ENCODE results near the gene LPAR2.

Gene LPAR2

DNA sequence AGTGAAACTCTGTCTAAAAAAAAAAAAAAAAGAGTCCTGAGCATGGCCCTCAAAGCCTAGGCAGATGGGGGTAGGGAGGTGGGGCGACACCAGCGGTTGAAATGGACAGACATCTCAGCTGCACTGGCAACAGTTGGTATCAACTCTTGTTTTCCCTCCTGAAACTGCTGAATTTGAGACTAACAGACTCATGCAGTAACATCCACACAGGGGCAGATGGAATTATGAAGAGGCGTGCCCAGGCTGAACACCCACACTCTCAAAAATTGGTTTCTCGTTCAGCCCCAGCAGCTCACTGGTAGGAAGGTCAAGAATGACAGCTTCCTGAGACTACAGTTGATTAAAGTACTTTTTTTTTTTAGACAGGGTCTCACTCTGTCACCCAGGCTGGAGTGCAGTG is 33.6 kb downstream of the LPAR2 start:
- no peak for DNase-seq

DNA sequence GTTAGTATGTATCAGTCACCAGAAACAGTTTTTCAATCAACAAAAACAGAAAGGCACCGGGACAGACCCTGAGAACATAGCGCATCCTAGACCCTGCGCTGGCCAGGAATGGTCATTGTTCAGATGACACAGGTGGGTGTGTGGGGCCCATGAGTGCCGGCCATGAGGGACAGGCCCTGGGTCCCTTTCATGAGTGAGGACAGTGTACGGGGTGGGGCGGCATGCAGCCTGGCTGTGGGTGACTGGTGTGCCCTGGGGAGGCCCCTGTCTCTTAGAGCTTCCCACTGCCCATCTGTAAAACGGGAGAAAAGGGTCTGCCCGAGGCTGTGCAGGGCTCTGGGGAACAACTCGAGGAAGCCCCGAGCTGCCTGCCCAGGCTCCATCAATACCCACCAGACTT is 35.3 kb downstream of the LPAR2 start:
- DNase-seq: no peak

DNA sequence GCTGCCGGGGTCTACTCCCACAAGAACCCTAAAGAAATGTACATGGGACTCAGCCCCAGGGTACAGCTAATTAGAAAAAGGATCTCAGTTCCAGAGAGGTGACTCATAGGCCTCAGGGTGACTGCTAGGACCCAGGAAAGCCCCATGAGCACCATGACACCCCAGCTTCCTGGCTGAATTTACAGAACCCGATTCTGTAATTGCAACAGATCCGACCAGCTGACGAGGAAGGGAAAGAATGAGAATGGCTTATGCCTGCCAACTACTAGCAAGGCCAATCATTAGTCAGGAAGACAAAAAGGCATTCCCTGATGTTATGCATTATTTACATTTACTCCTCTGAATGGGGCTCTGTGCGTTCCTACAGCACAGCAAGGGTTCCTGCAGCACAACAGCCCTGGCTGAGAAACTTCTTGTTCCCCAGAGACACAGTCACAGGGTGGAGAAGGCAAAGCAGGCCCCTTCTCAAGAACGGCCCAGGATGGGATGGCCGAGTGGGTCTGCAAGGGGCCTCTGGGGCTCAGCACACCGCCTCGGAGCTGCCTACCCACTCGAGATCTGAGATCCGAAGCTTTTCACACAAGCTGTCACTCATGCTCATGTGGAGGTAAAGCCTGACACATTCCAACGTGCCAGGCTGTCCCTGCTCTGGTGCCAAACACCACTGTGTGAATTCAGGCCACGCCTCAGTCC is 36.7 kb downstream of the LPAR2 start:
- DNase-seq: peak; percentile 99

DNA sequence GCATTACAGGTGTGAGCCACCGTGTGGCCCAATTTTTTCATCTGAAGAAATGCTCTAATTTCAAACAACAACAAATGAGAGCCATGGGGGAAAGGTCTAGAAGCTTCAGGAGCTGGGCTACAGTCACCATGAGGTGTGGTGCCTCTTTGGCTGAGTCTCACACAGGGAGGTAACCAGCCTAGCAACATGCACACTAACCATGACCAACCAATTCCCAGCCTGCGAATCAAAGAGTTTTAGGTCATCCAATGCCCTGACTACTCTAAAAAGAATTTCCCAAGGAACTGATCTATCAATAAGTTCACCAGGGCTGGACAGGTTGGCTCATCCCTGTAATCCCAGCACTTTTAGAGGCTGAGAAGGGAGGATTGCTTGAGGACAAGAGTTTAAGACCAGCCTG is 39.5 kb downstream of the LPAR2 start:
- DNase-seq: peak; percentile 34

DNA sequence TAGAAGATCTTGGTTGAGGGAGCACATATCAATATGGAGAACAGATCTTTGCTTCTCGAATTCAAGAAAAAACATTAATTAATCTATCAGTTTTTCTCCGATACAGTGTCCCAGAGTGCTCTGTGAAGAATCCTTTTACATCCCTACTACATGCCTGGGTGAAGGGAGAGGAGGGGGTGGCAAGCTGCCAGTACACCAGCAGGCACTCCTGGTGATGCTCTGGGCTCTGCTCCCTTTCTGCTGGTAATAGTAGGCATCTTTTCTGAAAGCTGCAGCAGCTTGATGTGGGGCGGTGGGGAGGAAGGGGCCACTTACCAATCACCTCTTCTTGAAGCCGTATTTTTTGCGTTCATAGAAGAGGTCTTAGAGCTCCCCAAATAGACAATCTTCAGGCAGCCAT is 40.2 kb downstream of the LPAR2 start:
- DNase-seq: no peak

DNA sequence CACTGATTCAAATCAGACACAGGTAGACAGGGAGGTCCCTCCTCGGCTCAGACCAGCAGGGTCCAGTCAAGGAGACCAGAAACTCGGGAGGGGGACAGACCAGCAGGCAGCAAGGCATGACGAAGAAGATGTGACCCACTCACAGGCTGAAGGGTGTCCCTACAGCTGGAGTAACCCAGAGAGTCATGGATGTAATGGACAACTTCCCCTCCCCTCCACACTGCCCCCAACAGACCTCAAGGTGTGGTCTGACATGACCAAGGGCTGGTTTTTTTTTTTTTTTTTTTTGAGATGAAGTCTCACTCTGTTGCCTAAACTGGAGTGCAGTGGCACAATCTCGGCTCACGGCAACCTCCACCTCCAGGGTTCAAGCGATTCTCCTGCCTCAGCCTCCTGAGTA is 43.7 kb downstream of the LPAR2 start:
- no peak for DNase-seq

DNA sequence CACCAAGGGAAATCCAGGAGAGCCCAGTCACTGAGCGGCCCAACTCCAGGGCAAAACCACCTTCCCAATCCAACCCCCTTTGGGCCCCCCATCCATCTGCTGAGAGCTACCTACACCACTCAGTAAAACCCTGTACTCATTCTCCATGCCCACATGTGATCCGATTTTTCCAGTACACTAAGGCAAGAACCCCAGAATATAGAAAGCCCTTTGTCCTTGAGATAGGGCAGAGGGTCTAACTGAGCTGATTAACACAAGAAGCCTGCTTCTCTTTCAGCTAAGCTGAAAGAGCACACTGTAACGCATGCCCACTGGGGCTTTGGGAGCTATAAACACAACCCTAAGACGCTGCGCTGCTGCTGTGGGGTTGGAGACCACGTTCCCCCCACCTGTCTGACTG is 45.5 kb downstream of the LPAR2 start:
- DNase-seq: no peak

DNA sequence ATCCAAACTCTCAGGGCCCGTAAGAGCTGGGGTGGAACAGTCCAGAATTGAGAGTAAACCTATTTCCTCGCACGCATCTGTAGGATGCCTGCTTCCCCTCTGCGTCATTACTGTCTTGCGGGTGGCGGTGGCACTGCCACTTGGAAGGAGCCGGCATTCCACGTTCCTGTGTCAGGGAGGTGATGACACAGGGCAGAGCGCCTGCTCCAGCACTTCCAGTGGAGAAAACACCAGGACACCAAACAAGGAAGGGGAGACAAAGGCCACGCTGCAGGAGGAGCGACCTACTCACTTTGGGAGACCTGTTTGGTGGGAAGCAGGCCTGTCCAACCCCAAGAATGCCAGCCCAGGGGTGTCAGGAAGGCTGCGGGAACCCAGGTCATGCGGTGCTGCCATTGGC is 46.6 kb downstream of the LPAR2 start:
- DNase-seq: no peak

DNA sequence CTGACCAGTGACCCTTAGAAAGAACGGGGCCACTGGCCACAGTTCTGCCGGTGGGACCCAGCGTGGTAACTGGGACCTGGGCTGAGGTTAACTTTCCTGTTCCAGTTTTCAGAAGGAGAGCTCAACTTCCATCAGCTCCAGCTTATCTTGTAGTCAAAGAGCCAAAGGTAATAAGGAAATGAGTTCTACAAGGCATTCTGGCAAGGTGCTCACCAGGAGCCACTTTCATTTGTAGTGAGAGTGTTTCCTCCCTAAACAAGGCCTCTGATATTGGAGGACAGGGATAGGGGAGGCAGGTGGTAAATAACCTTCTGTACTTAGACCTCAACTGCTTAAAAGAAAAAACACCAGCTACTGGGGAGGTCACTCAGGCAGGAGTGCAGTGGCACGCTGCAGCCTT is 47.6 kb downstream of the LPAR2 start:
- no peak for DNase-seq

DNA sequence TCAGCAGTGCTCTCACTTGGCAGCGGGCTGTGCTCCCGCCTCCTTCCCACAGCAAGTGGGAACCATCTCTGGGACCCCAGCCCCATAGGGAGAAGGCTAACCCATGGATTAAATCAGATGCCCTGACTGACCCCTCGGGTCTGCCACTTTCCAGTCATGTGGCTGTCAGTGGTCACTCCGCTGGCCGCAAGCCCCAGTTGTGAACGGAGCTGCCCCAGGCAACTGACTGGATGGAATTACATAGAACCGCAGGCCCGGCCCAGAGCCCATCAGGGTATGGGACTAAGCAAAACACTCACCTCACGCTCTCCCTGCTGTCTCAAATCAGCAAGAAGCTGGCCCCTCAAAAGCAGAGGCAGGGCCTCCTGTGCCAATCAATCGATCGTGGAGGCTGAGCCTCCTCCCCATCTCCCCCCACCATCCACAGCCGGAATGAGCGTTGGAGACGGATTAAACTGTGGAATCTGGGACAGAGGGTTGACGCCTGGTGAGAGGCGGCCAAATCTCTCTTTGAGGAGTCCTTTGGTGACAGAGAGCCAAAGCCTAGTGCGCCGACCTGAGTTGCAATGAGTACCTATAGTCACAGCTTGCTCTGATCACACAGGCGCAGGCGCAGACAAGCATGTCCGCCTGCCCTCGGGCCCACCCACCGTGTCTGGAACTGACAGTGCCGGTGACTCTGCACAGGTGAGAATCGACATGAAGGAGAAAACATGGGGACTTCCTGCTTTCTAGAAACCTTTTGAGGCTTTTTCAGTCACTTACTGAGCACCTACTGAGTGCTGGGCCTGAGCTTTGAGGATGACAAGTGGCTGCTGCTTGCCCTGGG is 48.3 kb downstream of the LPAR2 start:
- no peak for DNase-seq

DNA sequence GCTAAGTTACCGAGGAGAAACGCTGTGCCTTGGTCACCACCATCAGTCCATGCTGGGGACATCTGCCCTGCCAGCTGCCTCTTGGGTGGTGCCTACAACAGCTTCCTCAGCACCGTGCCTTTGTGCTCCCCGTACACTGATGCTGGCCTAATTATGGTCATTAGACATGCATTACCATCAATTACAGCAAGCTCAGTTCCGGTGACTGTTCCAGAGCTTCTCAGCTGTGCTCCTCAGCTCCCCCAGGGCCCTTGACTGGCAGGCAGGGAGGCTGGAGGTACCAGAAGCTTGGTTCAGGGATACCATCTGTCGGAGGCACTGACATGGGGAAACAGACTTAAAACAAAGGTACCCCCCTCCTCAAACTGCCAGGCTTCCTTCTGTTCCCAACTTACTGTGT is 49.8 kb downstream of the LPAR2 start:
- no peak for DNase-seq

DNA sequence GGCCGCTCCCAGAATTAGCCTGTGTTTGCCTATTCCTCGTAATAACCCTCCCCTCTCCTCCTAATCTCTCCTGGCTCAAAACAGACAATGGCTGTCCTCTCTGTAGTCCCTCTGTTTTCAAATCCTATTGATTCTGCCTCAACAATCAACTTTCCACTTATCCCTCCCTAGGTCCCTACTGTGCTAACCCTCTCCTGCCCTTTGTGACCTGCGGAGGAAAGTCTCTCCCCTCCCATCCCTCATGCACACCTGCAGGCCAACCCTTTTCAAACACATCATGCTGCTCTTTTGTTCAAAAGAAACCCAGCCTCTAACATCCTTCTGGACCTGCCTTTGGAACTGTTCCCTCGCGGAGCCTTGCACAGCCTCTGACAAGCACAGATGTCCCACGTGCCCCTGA is 52.6 kb downstream of the LPAR2 start:
- no peak for DNase-seq

Data from EL (cell line).